KOPT-K1 (cell line): Measurements from ENCODE around the gene KRT6B.
"Not testable (repeated sequence)": the region's sequence is repeated elsewhere in the genome, so short reads cannot be mapped to it uniquely, and the experiment has no call there.

Source experiments
- H3K27ac ChIP-seq: fragments of 200-600 bp; sonication (generic); 2 replicates; pipeline ENCODE4 v1.5.1; 2016; ENCODE audit warnings: antibody characterized with exemption, mild to moderate bottlenecking, low read depth, low read length; ENCODE audit not compliant: poor library complexity, severe bottlenecking
- H3K36me3 ChIP-seq: fragments of 200-600 bp; sonication (generic); 2 replicates; pipeline ENCODE4 v1.5.1; 2017; ENCODE audit warnings: antibody characterized with exemption, mild to moderate bottlenecking, low read length, moderate library complexity; ENCODE audit not compliant: insufficient read depth
- H3K9me3 ChIP-seq: fragments of 200-600 bp; sonication (generic); 2 replicates; pipeline ENCODE4 v1.5.1; 2017; ENCODE audit warnings: antibody characterized with exemption, low read length, mild to moderate bottlenecking; ENCODE audit not compliant: insufficient read depth, poor library complexity, severe bottlenecking

Gene KRT6B

GRCh38 chr12:52487211-52487610, 35.3 kb upstream of the KRT6B start:
- no peaks in the 10 kb centered on the region for H3K36me3 ChIP-seq
- peaks cover 4% of the 10 kb centered on the region for H3K9me3 ChIP-seq
- no peak overlapping the region for H3K27ac ChIP-seq

- Histone ChIP-seq H3K27ac (no peak overlapping the region), H3K9me3 (peaks cover 4% of the 10 kb centered on the region), H3K36me3 (no peaks in the 10 kb centered on the region)
Measured at GRCh38 chr12:52486166-52487105, 34.5 kb upstream of the KRT6B start.

- H3K9me3 ChIP-seq, result peaks cover 4% of the 10 kb centered on the region
- H3K36me3 ChIP-seq, result no peaks in the 10 kb centered on the region
- no peak overlapping the region for H3K27ac ChIP-seq
Measured at GRCh38 chr12:52480073-52480472, 28.1 kb upstream of the KRT6B start.

GRCh38 chr12:52477651-52478050, 25.7 kb upstream of the KRT6B start:
- Histone ChIP-seq H3K9me3 (no peaks in the 10 kb centered on the region), H3K27ac (no peak overlapping the region), H3K36me3 (no peaks in the 10 kb centered on the region)

- no peaks in the 10 kb centered on the region for H3K9me3 ChIP-seq
- no peak overlapping the region for H3K27ac ChIP-seq
Measured at GRCh38 chr12:52474212-52474611, 22.3 kb upstream of the KRT6B start.

GRCh38 chr12:52473768-52474167, 21.8 kb upstream of the KRT6B start, which contains the start of gene KRT6C:
Gene KRT6C (minus strand): TSS chr12:52473805. CDS start chr12:52473737, 68 bp downstream.
- H3K36me3 ChIP-seq, result no peaks in the 10 kb centered on the region
- no peak within 1 kb of the TSS for H3K27ac ChIP-seq
- H3K9me3 ChIP-seq, result no peaks in the 10 kb centered on the region

More at GRCh38 chr12:52474212-52474611, 22.3 kb upstream of the KRT6B start:
- H3K36me3 ChIP-seq, result no peaks in the 10 kb centered on the region

- Histone ChIP-seq H3K36me3 (no peaks in the 10 kb centered on the region), H3K9me3 (no peaks in the 10 kb centered on the region), H3K27ac (no peak overlapping the region)
Measured at GRCh38 chr12:52469853-52470252, 17.9 kb upstream of the KRT6B start.

GRCh38 chr12:52464897-52465296, 13.0 kb upstream of the KRT6B start:
- H3K27ac ChIP-seq, result no peak overlapping the region
- no peaks in the 10 kb centered on the region for H3K36me3 ChIP-seq
- no peaks in the 10 kb centered on the region for H3K9me3 ChIP-seq

- Histone ChIP-seq H3K9me3 (no peaks in the 10 kb centered on the region), H3K36me3 (no peaks in the 10 kb centered on the region), H3K27ac (no peak overlapping the region)
Measured at GRCh38 chr12:52461693-52462092, 9.7 kb upstream of the KRT6B start.

- Histone ChIP-seq H3K36me3 (no peaks in the 10 kb centered on the region), H3K9me3 (no peaks in the 10 kb centered on the region), H3K27ac (no peak overlapping the region)
Measured at GRCh38 chr12:52458861-52459260, 6.9 kb upstream of the KRT6B start.

GRCh38 chr12:52455821-52456220, 3.9 kb upstream of the KRT6B start:
- Histone ChIP-seq H3K36me3 (no peaks in the 10 kb centered on the region), H3K9me3 (no peaks in the 10 kb centered on the region), H3K27ac (no peak overlapping the region)

- no peak overlapping the region for H3K27ac ChIP-seq
- no peaks in the 10 kb centered on the region for H3K9me3 ChIP-seq
- no peaks in the 10 kb centered on the region for H3K36me3 ChIP-seq
Measured at GRCh38 chr12:52454411-52455201, 2.7 kb upstream of the KRT6B start.

- Histone ChIP-seq H3K27ac (no peak overlapping the region), H3K9me3 (no peaks in the 10 kb centered on the region), H3K36me3 (no peaks in the 10 kb centered on the region)
Measured at GRCh38 chr12:52448228-52448627, 3.7 kb downstream of the KRT6B start.

GRCh38 chr12:52447196-52447595, 4.8 kb downstream of the KRT6B start:
- H3K9me3 ChIP-seq, H3K27ac ChIP-seq, H3K36me3 ChIP-seq: not testable (repeated sequence)

GRCh38 chr12:52446367-52447045, 5.4 kb downstream of the KRT6B start:
- Histone ChIP-seq H3K9me3 (no peaks in the 10 kb centered on the region), H3K36me3 (no peaks in the 10 kb centered on the region), H3K27ac (no peak overlapping the region)
